Mucosa of descending colon (tissue), 3 donors: ENCODE measurements around the gene DAPK1. TPM values are rescaled to one million over a fixed set of nuclear protein-coding genes. Genes with fewer than 3 reads are reported as not detected.
A peak's percentile ranks its signal among the peaks of the same experiment; 100 is the strongest.

ENCODE experiments used
- ATAC-seq: fragments of 200-7000 bp; cut with Tn5 transposase; one replicate; pipeline ENCODE4 v1.9.1; 2020; ENCODE audit warnings: mild to moderate bottlenecking, moderate library complexity
- DNase-seq, 3 donors: peaks; one replicate each; pipeline ENCODE4 v3.0.0-alpha.2; 2020
- H3K36me3 ChIP-seq: fragments of 200-600 bp; one replicate; pipeline ENCODE4 v1.8.0; 2021; ENCODE audit warnings: low read depth, mild to moderate bottlenecking
- H3K4me1 ChIP-seq: fragments of 200-600 bp; one replicate; pipeline ENCODE4 v1.8.0; 2021; ENCODE audit warnings: low read depth, mild to moderate bottlenecking
- H3K4me3 ChIP-seq: fragments of 200-600 bp; one replicate; pipeline ENCODE4 v1.8.0; 2021; ENCODE audit warnings: mild to moderate bottlenecking
- H3K9me3 ChIP-seq: fragments of 200-600 bp; one replicate; pipeline ENCODE4 v1.8.0; 2021; ENCODE audit warnings: mild to moderate bottlenecking
- intact Hi-C, 2 donors: fragments of 100-400 bp; cut with DNase I in 1 of 2; cut with micrococcal nuclease in 1 of 2; formaldehyde crosslinking; loops; one replicate each; pipeline versions ENCODE4 v1.11.0 to v1.11.1; 2022; cut with DNase I, micrococcal nuclease
- total RNA-seq, 3 donors: library from RNA; stranded (reverse); fragmentation: NEBNext Ultra II Directional in 2 of 3; extraction: Animal tissue kit (Norgen Biotek cat#: 25700) in 2 of 3; gene quantifications; one replicate each; pipeline versions ENCODE4 v1.2.1 to v1.2.4, GENCODE V29; 2021 to 2023
- TF ChIP-seq, protein P1 (sequence below): fragments of 200-600 bp; IDR thresholded peaks from one replicate; pipeline ENCODE4 v1.8.0; 2022; ENCODE audit warnings: antibody characterized with exemption, mild to moderate bottlenecking
- donor health status: DM: no; HTN: no; CAD: no; lungs with moderate emphysema.
- donor health status: DM: no; HTN: no; CAD: no.
- donor health status: DM: no; HTN: yes; CAD: no.

DAPK1 gene
- total RNA-seq, 3 donors from 2014 or later: 22.2 to 98.7 (median 25.9) TPM

GRCh38 chr9:87725356-87725899, 227.8 kb downstream of the DAPK1 start:
- intact Hi-C loops: no loop called here
- TF ChIP-seq, protein P1, sequence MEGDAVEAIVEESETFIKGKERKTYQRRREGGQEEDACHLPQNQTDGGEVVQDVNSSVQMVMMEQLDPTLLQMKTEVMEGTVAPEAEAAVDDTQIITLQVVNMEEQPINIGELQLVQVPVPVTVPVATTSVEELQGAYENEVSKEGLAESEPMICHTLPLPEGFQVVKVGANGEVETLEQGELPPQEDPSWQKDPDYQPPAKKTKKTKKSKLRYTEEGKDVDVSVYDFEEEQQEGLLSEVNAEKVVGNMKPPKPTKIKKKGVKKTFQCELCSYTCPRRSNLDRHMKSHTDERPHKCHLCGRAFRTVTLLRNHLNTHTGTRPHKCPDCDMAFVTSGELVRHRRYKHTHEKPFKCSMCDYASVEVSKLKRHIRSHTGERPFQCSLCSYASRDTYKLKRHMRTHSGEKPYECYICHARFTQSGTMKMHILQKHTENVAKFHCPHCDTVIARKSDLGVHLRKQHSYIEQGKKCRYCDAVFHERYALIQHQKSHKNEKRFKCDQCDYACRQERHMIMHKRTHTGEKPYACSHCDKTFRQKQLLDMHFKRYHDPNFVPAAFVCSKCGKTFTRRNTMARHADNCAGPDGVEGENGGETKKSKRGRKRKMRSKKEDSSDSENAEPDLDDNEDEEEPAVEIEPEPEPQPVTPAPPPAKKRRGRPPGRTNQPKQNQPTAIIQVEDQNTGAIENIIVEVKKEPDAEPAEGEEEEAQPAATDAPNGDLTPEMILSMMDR: no peak
- DNase-seq: peak in 1 of 3 donors; percentile 18
- Histone ChIP-seq H3K4me1 (peaks cover 3% of the 10 kb centered on the region), H3K4me3 (peak overlapping the region; percentile 54), H3K9me3 (no peaks in the 10 kb centered on the region), H3K36me3 (no peaks in the 10 kb centered on the region)
- no peak for ATAC-seq

DNA sequence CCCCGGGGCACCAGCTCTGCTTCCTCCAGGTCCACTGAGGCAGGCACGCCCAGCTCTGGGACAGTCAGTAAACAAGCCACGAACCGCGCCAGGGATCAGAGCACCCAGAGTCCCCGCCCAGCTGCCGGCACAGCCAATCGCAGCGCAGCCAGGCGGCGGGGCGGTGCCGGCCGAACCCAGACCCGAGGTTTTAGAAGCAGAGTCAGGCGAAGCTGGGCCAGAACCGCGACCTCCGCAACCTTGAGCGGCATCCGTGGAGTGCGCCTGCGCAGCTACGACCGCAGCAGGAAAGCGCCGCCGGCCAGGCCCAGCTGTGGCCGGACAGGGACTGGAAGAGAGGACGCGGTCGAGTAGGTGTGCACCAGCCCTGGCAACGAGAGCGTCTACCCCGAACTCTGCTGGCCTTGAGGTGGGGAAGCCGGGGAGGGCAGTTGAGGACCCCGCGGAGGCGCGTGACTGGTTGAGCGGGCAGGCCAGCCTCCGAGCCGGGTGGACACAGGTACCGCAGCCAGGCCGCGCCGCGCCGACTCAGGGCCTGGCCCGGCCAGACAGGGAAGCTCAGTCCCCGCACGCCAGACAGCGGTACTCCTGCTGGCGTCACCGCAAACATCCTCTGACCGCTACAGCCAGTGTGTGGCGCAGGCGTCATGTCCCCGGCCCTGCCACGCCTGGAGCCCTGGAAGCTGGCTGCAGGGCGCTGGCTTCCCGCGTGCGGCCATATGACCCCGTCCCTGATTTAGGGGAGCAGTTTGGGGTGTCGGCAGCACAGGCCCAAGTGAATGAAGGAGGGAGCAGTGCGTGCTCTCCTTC, 228.4 kb downstream of the DAPK1 start, which contains the start of gene CTSL:
Gene CTSL, plus strand, starts transcription at position 220 of the 810 bp plus-strand sequence. CDS start 1,485 bp downstream, outside the sequence.
- intact Hi-C loops: no loop called here
- H3K4me3 ChIP-seq: peak within 1 kb of the TSS; percentile 54
- peak; percentile 90 for DNase-seq
- TF ChIP-seq, protein P1: no peak
- H3K9me3 ChIP-seq: no peaks in the 10 kb centered on the region
- H3K4me1 ChIP-seq: peaks cover 3% of the 10 kb centered on the region
- no peaks in the 10 kb centered on the region for H3K36me3 ChIP-seq
- peak; percentile 92 for ATAC-seq

DNA sequence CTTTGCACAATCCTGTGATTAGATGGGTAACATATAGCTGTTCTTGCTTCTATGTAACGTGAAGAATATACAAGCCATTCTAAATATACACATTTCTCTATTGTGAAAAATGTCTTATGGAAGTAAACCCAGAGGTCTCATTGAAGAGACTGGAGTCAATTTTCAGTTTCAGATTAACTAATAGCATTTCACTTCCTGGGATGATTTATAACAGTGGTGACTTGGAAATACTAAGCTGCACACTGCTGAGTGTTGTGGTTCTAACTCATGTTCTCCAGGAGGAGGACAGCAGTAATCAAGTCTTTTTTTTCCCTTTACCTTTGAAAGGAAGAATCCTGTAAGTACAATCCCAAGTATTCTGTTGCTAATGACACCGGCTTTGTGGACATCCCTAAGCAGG, 231.6 kb downstream of the DAPK1 start:
- Histone ChIP-seq H3K4me1 (peaks cover 3% of the 10 kb centered on the region), H3K4me3 (no peak overlapping the region)

DNA sequence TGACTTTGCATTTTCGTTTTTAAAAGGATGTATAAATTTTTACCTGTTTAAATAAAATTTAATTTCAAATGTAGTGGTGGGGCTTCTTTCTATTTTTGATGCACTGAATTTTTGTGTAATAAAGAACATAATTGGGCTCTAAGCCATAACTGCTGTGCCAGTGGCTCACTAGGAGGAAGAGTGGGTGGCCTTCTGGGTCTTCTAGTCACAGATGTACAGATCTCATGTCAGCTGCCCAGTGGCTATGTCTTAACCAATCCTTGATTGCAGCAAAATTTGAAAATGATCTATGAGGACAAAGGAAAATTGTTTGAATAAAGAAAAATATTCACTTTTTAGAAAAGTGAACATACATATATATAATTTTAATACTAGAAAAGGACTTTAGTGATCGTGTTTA, 233.7 kb downstream of the DAPK1 start:
- Histone ChIP-seq H3K4me3 (no peak overlapping the region), H3K4me1 (peaks cover 1% of the 10 kb centered on the region), H3K36me3 (no peaks in the 10 kb centered on the region), H3K9me3 (no peaks in the 10 kb centered on the region)
- DNase-seq: no peak
- intact Hi-C loops: no loop called here
- TF ChIP-seq, protein P1: no peak
- no peak for ATAC-seq

More for the DNA sequence above, 231.6 kb downstream of the DAPK1 start:
- ATAC-seq (no peak), DNase-seq (no peak)
- Histone ChIP-seq H3K36me3 (no peaks in the 10 kb centered on the region), H3K9me3 (no peaks in the 10 kb centered on the region)
- TF ChIP-seq, protein P1: no peak
- intact Hi-C loops: no loop called here

DNA sequence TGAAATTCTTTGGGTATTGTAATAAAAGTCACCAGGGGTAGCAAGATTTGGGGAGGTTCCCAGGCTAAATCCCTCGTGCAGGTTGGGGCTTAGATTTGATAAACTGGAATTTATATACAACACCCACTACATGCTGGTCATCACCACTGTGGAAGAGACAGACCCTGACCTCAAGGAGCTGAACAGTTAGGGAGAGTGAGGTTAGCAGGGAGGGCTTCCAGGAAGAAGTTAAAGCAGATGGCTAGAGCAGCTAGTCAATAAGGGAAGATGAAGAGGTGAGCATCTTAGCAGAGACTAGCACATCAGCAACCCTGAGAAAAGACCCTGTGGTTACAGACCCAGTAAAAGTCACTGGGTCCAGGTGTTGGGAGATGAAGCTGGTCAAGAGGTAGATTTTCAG, 234.7 kb downstream of the DAPK1 start:
- Histone ChIP-seq H3K9me3 (no peaks in the 10 kb centered on the region), H3K4me3 (no peak overlapping the region), H3K4me1 (no peaks in the 10 kb centered on the region), H3K36me3 (no peaks in the 10 kb centered on the region)
- TF ChIP-seq, protein P1: no peak
- DNase-seq (no peak), ATAC-seq (no peak)
- intact Hi-C loops: no loop called here
